Nephron (organoid): ENCODE results near the gene TTC33.

Source experiments
- H3K27ac Mint-ChIP-seq, 3 experiments: 2 replicates each; pipeline ENCODE4 v1.8.0; 2020; ENCODE audit warnings: mixed read lengths in 3 of 3, mild to moderate bottlenecking in 2 of 3, moderate library complexity in 1 of 3
- H3K27me3 Mint-ChIP-seq: 2 replicates; pipeline ENCODE4 v1.8.0; 2021; ENCODE audit warnings: low read depth, mild to moderate bottlenecking, moderate library complexity, mixed read lengths
- H3K36me3 Mint-ChIP-seq: 2 replicates; pipeline ENCODE4 v1.8.0; 2020; ENCODE audit warnings: low read depth, mixed read lengths
- H3K4me1 Mint-ChIP-seq: 2 replicates; pipeline ENCODE4 v1.8.0; 2020; ENCODE audit warnings: mixed read lengths
- H3K4me3 Mint-ChIP-seq, 3 experiments: 2 replicates each; pipeline ENCODE4 v1.8.0; 2020; ENCODE audit warnings: mild to moderate bottlenecking in 3 of 3, mixed read lengths in 3 of 3, moderate library complexity in 2 of 3
- H3K9me3 Mint-ChIP-seq: 2 replicates; pipeline ENCODE4 v1.8.0; 2020; ENCODE audit warnings: mixed read lengths
- CTCF ChIP-seq, 3 experiments: fragments of 200-600 bp; sonication (generic); IDR thresholded peaks; one replicate each; pipeline ENCODE4 v1.5.0; 2021; ENCODE audit warnings: antibody characterized with exemption in 3 of 3; ENCODE audit not compliant: unreplicated experiment in 3 of 3

The TTC33 gene

GRCh38 chr5:40554054-40554453 is 201.7 kb downstream of the TTC33 start:
- TF ChIP-seq CTCF (IDR thresholded peaks at IDR 0.05; ENCODE audit: unreplicated experiment in 3 of 3): no peak
- Mint-ChIP-seq H3K4me3 (no peak overlapping the region), H3K27me3 (no peaks in the 10 kb centered on the region), H3K4me1 (no peaks in the 10 kb centered on the region), H3K9me3 (no peaks in the 10 kb centered on the region), H3K36me3 (no peaks in the 10 kb centered on the region), H3K27ac (no peak overlapping the region)

- no peak for TF ChIP-seq CTCF (IDR thresholded peaks at IDR 0.05; ENCODE audit: unreplicated experiment in 3 of 3)
- Mint-ChIP-seq H3K27ac (no peak overlapping the region), H3K9me3 (no peaks in the 10 kb centered on the region), H3K36me3 (no peaks in the 10 kb centered on the region), H3K4me1 (no peaks in the 10 kb centered on the region), H3K4me3 (no peak overlapping the region), H3K27me3 (no peaks in the 10 kb centered on the region)
Observed at GRCh38 chr5:40552981-40553380, 202.8 kb downstream of the TTC33 start.

- Mint-ChIP-seq H3K9me3 (no peaks in the 10 kb centered on the region), H3K27me3 (no peaks in the 10 kb centered on the region), H3K4me3 (no peak overlapping the region), H3K4me1 (no peaks in the 10 kb centered on the region), H3K36me3 (no peaks in the 10 kb centered on the region), H3K27ac (peak overlapping the region in 1 of 3 experiments; percentile 67)
- TF ChIP-seq CTCF (IDR thresholded peaks at IDR 0.05; ENCODE audit: unreplicated experiment in 3 of 3): no peak
Observed at GRCh38 chr5:40551496-40552491, 204.0 kb downstream of the TTC33 start.

- no peaks in the 10 kb centered on the region for H3K27me3 Mint-ChIP-seq
- H3K9me3 Mint-ChIP-seq: no peaks in the 10 kb centered on the region
- H3K27ac Mint-ChIP-seq: no peak overlapping the region
- no peak overlapping the region for H3K4me3 Mint-ChIP-seq
- H3K4me1 Mint-ChIP-seq: no peaks in the 10 kb centered on the region
- no peak for TF ChIP-seq CTCF (IDR thresholded peaks at IDR 0.05; ENCODE audit: unreplicated experiment in 3 of 3)
- H3K36me3 Mint-ChIP-seq: no peaks in the 10 kb centered on the region
Observed at GRCh38 chr5:40550481-40550880, 205.3 kb downstream of the TTC33 start.

- no peaks in the 10 kb centered on the region for H3K27me3 Mint-ChIP-seq
- H3K4me3 Mint-ChIP-seq: no peak overlapping the region
- H3K4me1 Mint-ChIP-seq: no peaks in the 10 kb centered on the region
- TF ChIP-seq CTCF (IDR thresholded peaks at IDR 0.05; ENCODE audit: unreplicated experiment in 3 of 3): no peak
- H3K9me3 Mint-ChIP-seq: no peaks in the 10 kb centered on the region
- H3K36me3 Mint-ChIP-seq: no peaks in the 10 kb centered on the region
- no peak overlapping the region for H3K27ac Mint-ChIP-seq
Observed at GRCh38 chr5:40549616-40550015, 206.1 kb downstream of the TTC33 start.
